ENCODE data around the gene HIC1.

GRCh38 chr17:2062571-2063183 is 7.8 kb downstream of the HIC1 start:
- TF ChIP-seq, protein P1, sequence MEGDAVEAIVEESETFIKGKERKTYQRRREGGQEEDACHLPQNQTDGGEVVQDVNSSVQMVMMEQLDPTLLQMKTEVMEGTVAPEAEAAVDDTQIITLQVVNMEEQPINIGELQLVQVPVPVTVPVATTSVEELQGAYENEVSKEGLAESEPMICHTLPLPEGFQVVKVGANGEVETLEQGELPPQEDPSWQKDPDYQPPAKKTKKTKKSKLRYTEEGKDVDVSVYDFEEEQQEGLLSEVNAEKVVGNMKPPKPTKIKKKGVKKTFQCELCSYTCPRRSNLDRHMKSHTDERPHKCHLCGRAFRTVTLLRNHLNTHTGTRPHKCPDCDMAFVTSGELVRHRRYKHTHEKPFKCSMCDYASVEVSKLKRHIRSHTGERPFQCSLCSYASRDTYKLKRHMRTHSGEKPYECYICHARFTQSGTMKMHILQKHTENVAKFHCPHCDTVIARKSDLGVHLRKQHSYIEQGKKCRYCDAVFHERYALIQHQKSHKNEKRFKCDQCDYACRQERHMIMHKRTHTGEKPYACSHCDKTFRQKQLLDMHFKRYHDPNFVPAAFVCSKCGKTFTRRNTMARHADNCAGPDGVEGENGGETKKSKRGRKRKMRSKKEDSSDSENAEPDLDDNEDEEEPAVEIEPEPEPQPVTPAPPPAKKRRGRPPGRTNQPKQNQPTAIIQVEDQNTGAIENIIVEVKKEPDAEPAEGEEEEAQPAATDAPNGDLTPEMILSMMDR (IDR thresholded peaks at IDR 0.05), result no peak
- no peak for TF ChIP-seq POLR2AphosphoS5 (IDR thresholded peaks at IDR 0.05)

Data from gastroesophageal sphincter (tissue), 3 donors.